Activated T-cell treated with anti-CD3 and anti-CD28 coated beads, Interleukin-2, amount 50 U/mL, for 1 hour (primary cell): ENCODE results near the gene SLC24A3.

Experiments used
- DNase-seq: peaks from one replicate; pipeline ENCODE4 v3.0.0-alpha.2; 2020

The SLC24A3 gene

GRCh38 chr20:19392344-19393130 lies 180.1 kb downstream of the SLC24A3 start:
- no peak for DNase-seq

- no peak for DNase-seq
Measured at GRCh38 chr20:19396460-19397081, 184.1 kb downstream of the SLC24A3 start.

GRCh38 chr20:19397226-19397625 lies 184.8 kb downstream of the SLC24A3 start:
- DNase-seq: no peak

GRCh38 chr20:19397666-19398065 lies 185.2 kb downstream of the SLC24A3 start:
- no peak for DNase-seq

GRCh38 chr20:19401096-19401495 lies 188.7 kb downstream of the SLC24A3 start:
- DNase-seq: no peak

GRCh38 chr20:19403549-19403948 lies 191.1 kb downstream of the SLC24A3 start:
- no peak for DNase-seq

DNA sequence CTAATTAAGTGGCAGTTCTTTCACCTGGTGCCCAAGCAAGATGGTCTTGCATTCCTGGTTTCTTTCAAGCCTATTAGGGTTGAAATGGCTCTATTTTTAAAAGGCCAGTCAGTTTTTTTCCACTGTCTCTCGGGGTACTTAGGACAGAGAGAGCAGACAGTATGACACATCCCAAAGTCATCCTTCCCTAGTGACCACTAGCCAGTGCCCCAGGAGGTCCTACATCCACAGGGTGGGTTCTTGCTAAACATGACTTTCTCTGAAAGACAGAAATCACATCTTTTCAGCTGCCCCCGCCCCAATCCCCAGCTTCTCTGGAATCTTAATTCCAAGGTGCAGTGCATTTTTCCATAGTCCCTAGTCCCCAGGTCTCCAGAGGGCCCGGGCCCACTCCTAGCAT lies 192.4 kb downstream of the SLC24A3 start:
- DNase-seq: no peak

- no peak for DNase-seq
Measured at GRCh38 chr20:19405958-19406357, 193.5 kb downstream of the SLC24A3 start.

DNA sequence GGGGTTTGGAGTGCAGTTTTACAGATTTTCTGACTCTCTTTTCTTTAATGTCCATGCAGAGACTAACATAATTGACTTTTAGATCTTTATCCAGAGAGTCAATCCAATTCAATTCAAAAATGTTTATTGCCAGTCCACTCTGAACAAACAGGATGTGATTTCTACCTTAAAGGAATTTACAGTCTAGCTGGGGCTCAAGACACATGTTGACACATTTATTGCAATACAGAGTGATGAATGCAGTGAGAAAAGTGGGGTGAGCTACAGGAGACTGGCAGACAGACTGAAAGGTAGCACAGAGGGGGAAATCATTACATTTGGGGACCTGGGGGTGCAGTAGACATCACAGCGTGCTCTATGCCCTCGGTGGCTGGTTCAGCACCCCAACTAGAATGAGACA lies 193.9 kb downstream of the SLC24A3 start:
- no peak for DNase-seq

- DNase-seq: no peak
Measured at GRCh38 chr20:19407196-19407595, 194.8 kb downstream of the SLC24A3 start.

GRCh38 chr20:19407736-19408135 lies 195.3 kb downstream of the SLC24A3 start:
- no peak for DNase-seq

DNA sequence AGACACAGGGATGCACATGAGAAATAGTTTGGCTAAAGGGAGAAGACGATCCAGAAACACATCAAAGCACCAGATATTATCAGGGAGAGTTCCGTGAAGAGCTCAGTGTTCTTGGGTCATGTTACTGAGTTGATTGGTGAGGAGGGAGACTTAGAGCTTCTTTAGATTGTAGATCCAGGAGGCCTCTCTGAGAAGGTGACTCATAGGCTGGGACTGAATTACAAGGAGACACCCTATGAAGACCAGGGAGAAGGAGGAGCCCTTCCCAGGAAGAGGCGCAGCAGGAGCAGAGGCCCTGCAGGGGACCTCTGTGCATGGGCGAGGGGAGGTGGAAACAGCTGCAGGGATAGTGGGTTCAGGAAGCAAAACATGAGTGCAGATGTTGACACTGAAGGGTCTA lies 196.5 kb downstream of the SLC24A3 start:
- DNase-seq: no peak

- no peak for DNase-seq
Measured at GRCh38 chr20:19411811-19412210, 199.4 kb downstream of the SLC24A3 start.

DNA sequence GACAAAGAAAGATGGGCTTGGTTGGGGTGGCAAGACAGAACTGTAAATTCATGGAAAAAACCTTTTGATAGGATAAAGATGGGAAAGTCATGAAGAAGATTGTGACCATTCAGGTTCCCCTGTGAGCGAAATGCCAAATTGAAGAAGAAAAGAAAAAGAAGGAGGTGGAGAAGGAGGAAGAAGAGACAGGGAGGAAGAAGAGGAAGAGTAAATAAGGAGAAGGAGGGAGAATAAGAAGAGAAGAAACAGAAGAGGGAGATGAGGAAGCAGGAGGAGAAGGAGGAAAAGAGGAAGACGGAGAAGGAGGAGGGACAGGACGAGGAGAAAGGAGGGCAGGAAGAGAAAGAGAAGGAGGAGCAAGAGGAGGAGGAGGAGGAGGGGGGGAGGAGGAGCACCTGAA lies 199.8 kb downstream of the SLC24A3 start:
- DNase-seq: no peak

DNA sequence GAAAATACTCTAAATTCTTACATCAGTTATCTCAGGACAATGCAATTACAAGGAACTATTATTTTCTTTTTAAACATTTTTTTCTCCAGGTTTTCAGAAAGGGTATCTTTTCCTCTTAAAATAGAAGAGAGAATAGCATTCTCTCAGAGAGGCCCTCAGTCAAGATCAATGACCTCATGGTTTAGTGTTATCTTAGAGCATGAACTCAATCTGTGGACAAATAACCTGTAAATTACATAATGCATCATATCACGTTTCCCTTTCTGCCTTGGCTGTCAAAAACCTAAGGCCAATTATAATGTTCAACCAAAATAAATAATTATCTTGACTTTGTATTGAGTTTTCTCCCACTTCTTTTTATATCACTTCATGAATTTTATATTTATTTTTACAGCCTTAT lies 202.2 kb downstream of the SLC24A3 start:
- DNase-seq: no peak

GRCh38 chr20:19415786-19416185 lies 203.3 kb downstream of the SLC24A3 start:
- DNase-seq: no peak

- DNase-seq: no peak
Measured at GRCh38 chr20:19416627-19417026, 204.2 kb downstream of the SLC24A3 start.

- DNase-seq: no peak
Measured at GRCh38 chr20:19419396-19419795, 207.0 kb downstream of the SLC24A3 start.

GRCh38 chr20:19423097-19423899 lies 210.9 kb downstream of the SLC24A3 start:
- no peak for DNase-seq

GRCh38 chr20:19423900-19424620 lies 211.6 kb downstream of the SLC24A3 start:
- DNase-seq: no peak

GRCh38 chr20:19426356-19426755 lies 213.9 kb downstream of the SLC24A3 start:
- DNase-seq: no peak

- no peak for DNase-seq
Measured at GRCh38 chr20:19427480-19427879, 215.0 kb downstream of the SLC24A3 start.

DNA sequence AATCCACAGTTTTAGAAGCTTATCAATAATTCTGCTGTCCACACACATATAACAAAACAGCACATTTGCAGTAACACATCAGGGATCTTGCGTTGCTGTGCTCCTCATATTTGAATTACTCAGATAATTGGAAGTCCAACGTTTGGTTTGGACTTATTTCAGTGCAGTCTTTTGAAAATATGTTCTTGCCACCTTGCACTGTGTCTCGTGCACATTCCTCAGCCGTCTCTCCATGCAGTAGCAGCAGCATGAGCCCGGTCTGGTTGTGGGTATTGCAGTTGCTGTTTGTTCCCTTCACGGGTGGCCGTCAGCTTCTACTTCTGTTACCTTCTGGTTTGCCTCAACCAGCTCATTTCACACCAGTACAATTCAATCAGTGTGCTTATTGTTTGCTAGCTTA lies 215.5 kb downstream of the SLC24A3 start:
- DNase-seq: no peak
